Psoas muscle (tissue), 8 donors: Measurements from ENCODE around the gene RAP1B. TPM values are rescaled to one million over a fixed set of nuclear protein-coding genes. Genes with fewer than 3 reads are reported as not detected.

Source experiments
- ATAC-seq, 4 donors: fragments of 200-7000 bp; cut with Tn5 transposase; one replicate each; pipeline ENCODE4 v1.9.1; 2020; ENCODE audit warnings: moderate library complexity in 3 of 4, mild to moderate bottlenecking in 2 of 4
- DNase-seq, 2 donors: peaks; one replicate each; pipeline ENCODE4 v3.0.0-alpha.2; 2020
- H3K27ac ChIP-seq: fragments of 200-600 bp; one replicate; pipeline ENCODE4 v1.8.0; 2022
- H3K27me3 ChIP-seq, 3 donors: fragments of 200-600 bp in 1 of 3; one replicate each; pipeline versions ENCODE4 v1.6.1 to v1.8.0; 2013 to 2022; ENCODE audit warnings: low read length in 2 of 3, mild to moderate bottlenecking in 2 of 3, moderate library complexity in 1 of 3; ENCODE audit not compliant: insufficient read depth in 3 of 3
- H3K36me3 ChIP-seq, 2 donors: fragments of 200-600 bp in 1 of 2; one replicate each; pipeline versions ENCODE4 v1.6.1 to v1.8.0; 2013 to 2022; ENCODE audit warnings: low read depth in 1 of 2, mild to moderate bottlenecking in 1 of 2, moderate library complexity in 1 of 2; ENCODE audit not compliant: insufficient read depth in 1 of 2
- H3K4me1 ChIP-seq: fragments of 200-600 bp; one replicate; pipeline ENCODE4 v1.8.0; 2022
- H3K4me3 ChIP-seq: fragments of 200-600 bp; one replicate; pipeline ENCODE4 v1.8.0; 2022; ENCODE audit warnings: mild to moderate bottlenecking
- H3K9me3 ChIP-seq: fragments of 200-600 bp; one replicate; pipeline ENCODE4 v1.8.0; 2022
- WGBS, 3 donors: extraction: QIAGEN DNeasy Blood & Tissue Kit; methylation state at CpG; one replicate each; pipeline versions ENCODE4 v1.1.6 to v1.1.7; 2013; 5-methylcytosine and 5-hydroxymethylcytosine counted together
- intact Hi-C, 2 donors: fragments of 100-400 bp; cut with DNase I; formaldehyde crosslinking; loops; one replicate each; pipeline versions ENCODE4 v1.11.0 to v1.14.2; 2022
- polyA plus RNA-seq, 3 donors: library from polyadenylated mRNA; stranded (reverse); fragments of 200-250 nt; gene quantifications; one replicate each; pipeline ENCODE4 v1.2.3, GENCODE V29; 2013
- total RNA-seq, 4 donors: library from RNA; stranded (reverse); fragmentation: NEBNext Ultra II Directional in 2 of 4; extraction: Animal tissue kit (Norgen Biotek cat#: 25700) in 2 of 4; gene quantifications; one replicate each; pipeline versions ENCODE4 v1.2.1 to v1.2.4, GENCODE V29; 2021 to 2023
- TF ChIP-seq, protein P1 (sequence below): fragments of 200-600 bp; IDR thresholded peaks from one replicate; pipeline ENCODE4 v1.8.0; 2022; ENCODE audit warnings: antibody characterized with exemption
- donor health status: healthy with polysubstance abuse.
- donor health status: DM: no; HTN: no; CAD: no; lungs with moderate emphysema.
- donor health status: Bipolar disorder and iron deficiency.
- donor health status: healthy.
- donor health status: DM: yes; HTN: yes; CAD: no.
- donor health status: DM: no; HTN: no; CAD: no.
- donor health status: DM: no; HTN: no; CAD: no.
- donor health status: DM: yes; HTN: yes; CAD: no.

RAP1B gene
- total and polyA plus RNA-seq, 7 donors: 36.2 to 85.7 (median 59.0) TPM

DNA sequence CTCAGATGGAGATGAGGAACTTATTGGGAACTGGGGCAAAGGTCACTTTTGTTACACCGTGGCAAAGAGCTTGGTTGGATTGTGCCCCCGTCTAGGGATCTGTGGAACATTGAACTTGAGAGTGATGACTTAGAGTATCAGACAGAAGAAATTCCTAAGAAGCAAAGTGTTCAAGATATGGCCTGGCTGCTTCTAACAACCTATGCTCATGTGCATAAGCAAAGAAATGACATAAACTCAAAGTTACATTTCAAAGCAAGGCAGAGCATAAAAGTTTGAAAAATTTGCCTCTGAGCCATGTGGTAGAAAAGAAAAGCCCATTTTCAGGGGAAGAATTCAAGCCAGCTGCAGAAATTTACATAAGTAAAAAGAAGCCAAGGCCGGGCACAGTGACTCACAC lies 21.5 kb upstream of the RAP1B start:
- ATAC-seq (no peak), DNase-seq (no peak)
- intact Hi-C loops: no loop called here
- Histone ChIP-seq H3K9me3 (no peaks in the 10 kb centered on the region), H3K27ac (no peak overlapping the region), H3K4me3 (no peak overlapping the region), H3K36me3 (no peaks in the 10 kb centered on the region), H3K4me1 (no peaks in the 10 kb centered on the region), H3K27me3 (peaks cover 0 to 2% (median 0%) of the 10 kb centered on the region in 3 donors)
- TF ChIP-seq, protein P1, sequence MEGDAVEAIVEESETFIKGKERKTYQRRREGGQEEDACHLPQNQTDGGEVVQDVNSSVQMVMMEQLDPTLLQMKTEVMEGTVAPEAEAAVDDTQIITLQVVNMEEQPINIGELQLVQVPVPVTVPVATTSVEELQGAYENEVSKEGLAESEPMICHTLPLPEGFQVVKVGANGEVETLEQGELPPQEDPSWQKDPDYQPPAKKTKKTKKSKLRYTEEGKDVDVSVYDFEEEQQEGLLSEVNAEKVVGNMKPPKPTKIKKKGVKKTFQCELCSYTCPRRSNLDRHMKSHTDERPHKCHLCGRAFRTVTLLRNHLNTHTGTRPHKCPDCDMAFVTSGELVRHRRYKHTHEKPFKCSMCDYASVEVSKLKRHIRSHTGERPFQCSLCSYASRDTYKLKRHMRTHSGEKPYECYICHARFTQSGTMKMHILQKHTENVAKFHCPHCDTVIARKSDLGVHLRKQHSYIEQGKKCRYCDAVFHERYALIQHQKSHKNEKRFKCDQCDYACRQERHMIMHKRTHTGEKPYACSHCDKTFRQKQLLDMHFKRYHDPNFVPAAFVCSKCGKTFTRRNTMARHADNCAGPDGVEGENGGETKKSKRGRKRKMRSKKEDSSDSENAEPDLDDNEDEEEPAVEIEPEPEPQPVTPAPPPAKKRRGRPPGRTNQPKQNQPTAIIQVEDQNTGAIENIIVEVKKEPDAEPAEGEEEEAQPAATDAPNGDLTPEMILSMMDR: no peak
- WGBS, 3 donors: 82 to 88% (median 85%) methylated on average over 3 of the region's 3 CpGs

- H3K9me3 ChIP-seq: no peaks in the 10 kb centered on the region
- 50 to 57% (median 55%) methylated on average over 6 of the region's 6 CpGs for WGBS, 3 donors
- TF ChIP-seq, protein P1: no peak
- H3K27me3 ChIP-seq: no peaks in the 10 kb centered on the region
- ATAC-seq (no peak), DNase-seq (no peak)
- H3K4me3 ChIP-seq: no peak overlapping the region
- H3K36me3 ChIP-seq: no peaks in the 10 kb centered on the region
- no peak overlapping the region for H3K27ac ChIP-seq
- H3K4me1 ChIP-seq: no peaks in the 10 kb centered on the region
- intact Hi-C loops: no loop called here
Measured at GRCh38 chr12:68591734-68592418, 18.8 kb upstream of the RAP1B start.

DNA sequence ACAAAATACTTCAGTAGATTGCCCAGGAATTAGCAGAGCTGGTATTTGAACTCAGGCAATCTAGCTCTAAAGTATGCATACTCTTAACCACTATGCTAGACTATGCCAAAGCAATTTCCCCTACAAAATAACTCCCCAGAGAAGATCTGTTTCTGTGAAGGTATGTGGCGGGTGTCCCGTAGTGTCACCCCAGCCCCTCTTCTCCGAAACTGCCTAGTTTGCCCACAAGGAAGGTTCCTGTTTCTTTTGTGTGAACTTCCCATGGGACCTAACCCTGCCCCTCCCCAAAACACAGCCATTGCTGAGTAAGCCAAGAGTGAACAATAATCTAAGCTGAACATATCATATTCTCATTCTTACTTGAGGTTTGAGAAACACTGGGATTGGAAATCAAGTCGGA lies 15.5 kb upstream of the RAP1B start:
- DNase-seq (no peak), ATAC-seq (no peak)
- H3K27ac ChIP-seq: no peak overlapping the region
- no peaks in the 10 kb centered on the region for H3K36me3 ChIP-seq
- intact Hi-C loops: no loop called here
- peaks cover 0 to 2% (median 0%) of the 10 kb centered on the region in 3 donors for H3K27me3 ChIP-seq
- H3K4me1 ChIP-seq: no peaks in the 10 kb centered on the region
- TF ChIP-seq, protein P1: no peak
- H3K4me3 ChIP-seq: no peak overlapping the region
- no peaks in the 10 kb centered on the region for H3K9me3 ChIP-seq
- 89 to 92% (median 90%) methylated on average over 4 of the region's 4 CpGs for WGBS, 3 donors

- no peaks in the 10 kb centered on the region for H3K4me1 ChIP-seq
- no peaks in the 10 kb centered on the region for H3K9me3 ChIP-seq
- H3K36me3 ChIP-seq: no peaks in the 10 kb centered on the region
- peaks cover 0 to 2% (median 0%) of the 10 kb centered on the region in 3 donors for H3K27me3 ChIP-seq
- TF ChIP-seq, protein P1: no peak
- ATAC-seq: no peak
- WGBS, 3 donors: 55 to 75% (median 63%) methylated on average over 1 of the region's 1 CpG
- no peak overlapping the region for H3K4me3 ChIP-seq
- intact Hi-C loops: no loop called here
- DNase-seq: no peak
- no peak overlapping the region for H3K27ac ChIP-seq
Measured at GRCh38 chr12:68601767-68602166, 8.9 kb upstream of the RAP1B start.

- 94 to 98% (median 95%) methylated on average over 6 of the region's 6 CpGs for WGBS, 3 donors
- Histone ChIP-seq H3K27me3 (peaks cover 0 to 2% (median 0%) of the 10 kb centered on the region in 3 donors), H3K4me1 (no peaks in the 10 kb centered on the region), H3K36me3 (no peaks in the 10 kb centered on the region), H3K4me3 (no peak overlapping the region), H3K27ac (no peak overlapping the region), H3K9me3 (no peaks in the 10 kb centered on the region)
- DNase-seq: no peak
- TF ChIP-seq, protein P1: no peak
- intact Hi-C loops: no loop called here
- no peak for ATAC-seq
Measured at GRCh38 chr12:68602720-68603119, 8.0 kb upstream of the RAP1B start.
